Caco-2 (cell line): ENCODE results near the gene ADGRG1. TPM values are rescaled to one million over a fixed set of nuclear protein-coding genes. Genes with fewer than 3 reads are reported as not detected.

Source experiments
- BruUV-seq: library from RNA; stranded (reverse); fragments of 400-500 nt; replicated peaks from 2 replicates; lab custom pipeline; 2021; lab: Mats Ljungman, UMichigan
- CTCF ChIA-PET: fragments of 300-600 bp; sonication (Branson Sonifier 250); formaldehyde crosslinking; loops from one replicate; lab custom pipeline; 2022; ENCODE audit warnings: antibody characterized with exemption; lab: Charles Lee
- POLR2A ChIA-PET: fragments of 300-600 bp; sonication (Branson Sonifier 250); formaldehyde crosslinking; loops from one replicate; lab custom pipeline; 2022; ENCODE audit warnings: antibody characterized with exemption; lab: Charles Lee
- DNase-seq, 2 experiments: peaks; one replicate each; pipeline versions ENCODE4 v3.0.0 to v3.0.0-alpha.2; 2020 to 2022
- H3K27me3 ChIP-seq: replicated peaks from 2 replicates; pipeline ENCODE4 v1.6.0; 2011; ENCODE audit warnings: low read length; ENCODE audit not compliant: control insufficient read depth, insufficient read depth
- H3K36me3 ChIP-seq: 2 replicates; pipeline ENCODE4 v1.5.1; 2011; ENCODE audit warnings: low read length; ENCODE audit not compliant: control insufficient read depth, insufficient read depth
- H3K4me1 ChIP-seq: fragments of 250-450 bp; sonication (Bioruptor Pico); 2 replicates; pipeline ENCODE4 v1.5.1; 2020; ENCODE audit warnings: mild to moderate bottlenecking
- H3K4me3 ChIP-seq: 2 replicates; pipeline ENCODE4 v1.5.1; 2011; ENCODE audit warnings: low read depth, mild to moderate bottlenecking, control low read depth, low read length
- H3K9me3 ChIP-seq: fragments of 250-450 bp; sonication (Bioruptor Pico); 2 replicates; pipeline ENCODE4 v1.5.1; 2020; ENCODE audit warnings: mild to moderate bottlenecking, moderate library complexity
- H3K27ac Mint-ChIP-seq: one replicate; pipeline ENCODE4 v1.8.0; 2022; ENCODE audit warnings: mixed read lengths; ENCODE audit not compliant: unreplicated experiment
- H3K27me3 Mint-ChIP-seq: one replicate; pipeline ENCODE4 v1.8.0; 2022; ENCODE audit warnings: mixed read lengths; ENCODE audit not compliant: insufficient read depth, unreplicated experiment
- H3K36me3 Mint-ChIP-seq: one replicate; pipeline ENCODE4 v1.8.0; 2022; ENCODE audit warnings: mild to moderate bottlenecking, mixed read lengths; ENCODE audit not compliant: insufficient read depth, unreplicated experiment
- H3K4me1 Mint-ChIP-seq: one replicate; pipeline ENCODE4 v1.8.0; 2022; ENCODE audit warnings: low read depth, mixed read lengths; ENCODE audit not compliant: unreplicated experiment
- H3K4me3 Mint-ChIP-seq: one replicate; pipeline ENCODE4 v1.8.0; 2022; ENCODE audit warnings: mild to moderate bottlenecking, moderate library complexity, mixed read lengths; ENCODE audit not compliant: unreplicated experiment
- H3K9me3 Mint-ChIP-seq: one replicate; pipeline ENCODE4 v1.8.0; 2022; ENCODE audit warnings: mixed read lengths; ENCODE audit not compliant: unreplicated experiment
- CTCF ChIP-seq, 2 experiments: fragments of 200-600 bp in 1 of 2; IDR thresholded peaks; 1 replicate in 1 of 2; 2 replicates in 1 of 2; pipeline versions ENCODE4 v1.5.1 to v1.8.0; 2011 to 2022; ENCODE audit warnings: antibody characterized with exemption in 1 of 2, control low read depth in 1 of 2, inconsistent platforms in 1 of 2, low read depth in 1 of 2, low read length in 1 of 2, mild to moderate bottlenecking in 1 of 2, moderate library complexity in 1 of 2; ENCODE audit not compliant: insufficient read depth in 1 of 2, severe bottlenecking in 1 of 2, unreplicated experiment in 1 of 2
- intact Hi-C: fragments of 100-400 bp; cut with micrococcal nuclease; formaldehyde crosslinking; loops from one replicate; pipeline ENCODE4 v1.10.0; 2022; ENCODE audit not compliant: unreplicated experiment
- total RNA-seq: library from RNA; stranded (reverse); gene quantifications from 2 replicates; pipeline ENCODE4 v1.2.3, GENCODE V29; 2022

Gene ADGRG1
- total RNA-seq, 1 experiment from 2014 or later = 195 TPM

GRCh38 chr16:57685633-57686032 is 57.2 kb downstream of the ADGRG1 start:
- no peak for DNase-seq
- H3K9me3 Mint-ChIP-seq = no peaks in the 10 kb centered on the region
- no peaks in the 10 kb centered on the region; the same call in 1 of the 2 replicates for H3K9me3 ChIP-seq
- H3K27me3 Mint-ChIP-seq = no peaks in the 10 kb centered on the region
- ChIA-PET POLR2A (no interaction called here), CTCF (no interaction called here)
- no peaks in the 10 kb centered on the region; the same call in 1 of the 2 replicates for H3K4me1 ChIP-seq
- H3K36me3 Mint-ChIP-seq = no peaks in the 10 kb centered on the region
- no peaks in the 10 kb centered on the region for H3K27me3 ChIP-seq
- no peak overlapping the region for H3K4me3 ChIP-seq
- intact Hi-C loops = no loop called here
- TF ChIP-seq CTCF (IDR thresholded peaks at IDR 0.05; ENCODE audit: insufficient read depth in 1 of 2, low read depth in 1 of 2, low read length in 1 of 2, severe bottlenecking in 1 of 2, unreplicated experiment in 1 of 2) = no peak
- H3K4me3 Mint-ChIP-seq = no peak overlapping the region
- no TSS peak for BruUV-seq
- no peaks in the 10 kb centered on the region for H3K36me3 ChIP-seq
- peaks cover 12% of the 10 kb centered on the region for H3K4me1 Mint-ChIP-seq
- H3K27ac Mint-ChIP-seq = no peak overlapping the region

- no peaks in the 10 kb centered on the region; the same call in 1 of the 2 replicates for H3K9me3 ChIP-seq
- TF ChIP-seq CTCF (IDR thresholded peaks at IDR 0.05; ENCODE audit: insufficient read depth in 1 of 2, low read depth in 1 of 2, low read length in 1 of 2, severe bottlenecking in 1 of 2, unreplicated experiment in 1 of 2) = no peak
- POLR2A ChIA-PET = no interaction called here
- Mint-ChIP-seq H3K9me3 (no peaks in the 10 kb centered on the region), H3K4me3 (no peak overlapping the region), H3K36me3 (no peaks in the 10 kb centered on the region), H3K4me1 (peaks cover 12% of the 10 kb centered on the region), H3K27ac (no peak overlapping the region), H3K27me3 (no peaks in the 10 kb centered on the region)
- H3K27me3 ChIP-seq = no peaks in the 10 kb centered on the region
- intact Hi-C loops = no loop called here
- CTCF ChIA-PET = no interaction called here
- no peak overlapping the region for H3K4me3 ChIP-seq
- no peak for DNase-seq
- no peaks in the 10 kb centered on the region for H3K36me3 ChIP-seq
- no TSS peak for BruUV-seq
- H3K4me1 ChIP-seq = no peaks in the 10 kb centered on the region; the same call in 1 of the 2 replicates
These were observed 58.1 kb downstream of the ADGRG1 start for GRCh38 chr16:57686577-57686976.

GRCh38 chr16:57687363-57687929 is 59.0 kb downstream of the ADGRG1 start:
- no peaks in the 10 kb centered on the region for H3K36me3 Mint-ChIP-seq
- no peaks in the 10 kb centered on the region for H3K9me3 Mint-ChIP-seq
- H3K4me3 Mint-ChIP-seq = no peak overlapping the region
- no peaks in the 10 kb centered on the region for H3K36me3 ChIP-seq
- DNase-seq = no peak
- no peaks in the 10 kb centered on the region for H3K27me3 Mint-ChIP-seq
- BruUV-seq = no TSS peak
- no peaks in the 10 kb centered on the region; the same call in 1 of the 2 replicates for H3K9me3 ChIP-seq
- intact Hi-C loops = no loop called here
- no peaks in the 10 kb centered on the region; the same call in 1 of the 2 replicates for H3K4me1 ChIP-seq
- POLR2A ChIA-PET = no interaction called here
- TF ChIP-seq CTCF (IDR thresholded peaks at IDR 0.05; ENCODE audit: insufficient read depth in 1 of 2, low read depth in 1 of 2, low read length in 1 of 2, severe bottlenecking in 1 of 2, unreplicated experiment in 1 of 2) = no peak
- H3K4me1 Mint-ChIP-seq = peaks cover 12% of the 10 kb centered on the region
- CTCF ChIA-PET = no interaction called here
- H3K4me3 ChIP-seq = no peak overlapping the region
- no peaks in the 10 kb centered on the region for H3K27me3 ChIP-seq
- H3K27ac Mint-ChIP-seq = no peak overlapping the region
